Activated CD8-positive, alpha-beta memory T cell treated with anti-CD3 and anti-CD28 coated beads, Interleukin-2, amount 10 ng/mL, durations not matched to agents 7 days and 5 days (primary cell): ENCODE data around the gene LSM6. TPM values are rescaled to one million over a fixed set of nuclear protein-coding genes. Genes with fewer than 3 reads are reported as not detected.

ENCODE experiments used
- ATAC-seq: fragments of 150-1000 bp; cut with Tn5 transposase; one replicate; pipeline ENCODE4 v1.10.0; 2021; ENCODE audit warnings: moderate library complexity
- CTCF ChIA-PET: fragments of 350-600 bp; sonication (Branson Sonifier 250); formaldehyde crosslinking; loops from one replicate; lab custom pipeline; 2021; ENCODE audit warnings: antibody characterized with exemption; lab: Charles Lee
- DNase-seq: peaks from one replicate; pipeline ENCODE4 v3.0.0-alpha.2; 2020
- H3K27ac Mint-ChIP-seq: one replicate; pipeline ENCODE4 v1.8.0; 2021; ENCODE audit warnings: mild to moderate bottlenecking, mixed read lengths
- H3K27me3 Mint-ChIP-seq: one replicate; pipeline ENCODE4 v1.8.0; 2021; ENCODE audit warnings: mixed read lengths
- H3K36me3 Mint-ChIP-seq: one replicate; pipeline ENCODE4 v1.8.0; 2021; ENCODE audit warnings: mild to moderate bottlenecking, mixed read lengths
- H3K4me1 Mint-ChIP-seq: one replicate; pipeline ENCODE4 v1.8.0; 2021; ENCODE audit warnings: mixed read lengths
- H3K4me3 Mint-ChIP-seq: one replicate; pipeline ENCODE4 v1.8.0; 2021; ENCODE audit warnings: mild to moderate bottlenecking, moderate library complexity, mixed read lengths
- H3K9me3 Mint-ChIP-seq: one replicate; pipeline ENCODE4 v1.8.0; 2022; ENCODE audit warnings: low read depth, mixed read lengths
- total RNA-seq, 2 experiments: library from RNA; stranded (reverse); gene quantifications; one replicate each; pipeline ENCODE4 v1.2.3, GENCODE V29; 2021

Gene LSM6
- total RNA-seq, 2 experiments from 2014 or later: 51.1 to 54.8 TPM

- H3K27me3 Mint-ChIP-seq: no peaks in the 10 kb centered on the region
Measured at GRCh38 chr4:146194212-146194611, 18.7 kb downstream of the LSM6 start.

GRCh38 chr4:146202665-146203064, 27.1 kb downstream of the LSM6 start:
- DNase-seq: no peak
- H3K36me3 Mint-ChIP-seq: peaks cover 7% of the 10 kb centered on the region
- H3K9me3 Mint-ChIP-seq: no peaks in the 10 kb centered on the region
- H3K4me3 Mint-ChIP-seq: no peak overlapping the region
- H3K27me3 Mint-ChIP-seq: no peaks in the 10 kb centered on the region
- CTCF ChIA-PET: no interaction called here
- H3K4me1 Mint-ChIP-seq: no peaks in the 10 kb centered on the region
- H3K27ac Mint-ChIP-seq: no peak overlapping the region
- no peak for ATAC-seq

More at GRCh38 chr4:146194212-146194611, 18.7 kb downstream of the LSM6 start:
- ATAC-seq: no peak
- CTCF ChIA-PET: no interaction called here
- H3K4me1 Mint-ChIP-seq: peaks cover 5% of the 10 kb centered on the region
- H3K4me3 Mint-ChIP-seq: no peak overlapping the region
- no peak overlapping the region for H3K27ac Mint-ChIP-seq
- no peaks in the 10 kb centered on the region for H3K9me3 Mint-ChIP-seq
- peaks cover 26% of the 10 kb centered on the region for H3K36me3 Mint-ChIP-seq
- DNase-seq: no peak

- ATAC-seq: no peak
- CTCF ChIA-PET: no interaction called here
- H3K27ac Mint-ChIP-seq: no peak overlapping the region
- H3K4me1 Mint-ChIP-seq: no peaks in the 10 kb centered on the region
- DNase-seq: no peak
- peaks cover 10% of the 10 kb centered on the region for H3K27me3 Mint-ChIP-seq
- H3K4me3 Mint-ChIP-seq: no peak overlapping the region
- H3K36me3 Mint-ChIP-seq: peaks cover 7% of the 10 kb centered on the region
- no peaks in the 10 kb centered on the region for H3K9me3 Mint-ChIP-seq
Measured at GRCh38 chr4:146207410-146207809, 31.9 kb downstream of the LSM6 start.

DNA sequence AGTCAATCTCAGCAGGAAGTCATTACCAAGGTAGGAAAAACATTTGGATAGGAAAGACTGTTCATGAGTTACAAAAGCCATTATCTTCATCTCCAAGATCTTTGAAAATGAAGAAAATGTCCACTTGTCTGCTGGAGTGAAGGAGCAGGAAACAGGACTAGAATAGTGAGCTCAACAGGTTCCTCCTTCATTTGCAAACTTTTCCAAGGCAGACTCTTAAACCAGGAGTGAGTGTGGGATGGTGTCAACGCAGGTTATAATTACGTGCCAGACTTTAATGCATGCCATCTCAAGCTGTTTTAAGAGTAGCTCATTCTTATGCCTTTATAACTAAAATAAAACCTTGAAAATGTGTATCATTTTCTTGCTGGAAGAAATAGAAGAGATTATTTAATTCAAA, 35.4 kb downstream of the LSM6 start:
- Mint-ChIP-seq H3K27me3 (peaks cover 13% of the 10 kb centered on the region), H3K4me1 (no peaks in the 10 kb centered on the region), H3K36me3 (no peaks in the 10 kb centered on the region), H3K9me3 (no peaks in the 10 kb centered on the region), H3K27ac (no peak overlapping the region), H3K4me3 (no peak overlapping the region)
- ATAC-seq (no peak), DNase-seq (no peak)
- CTCF ChIA-PET: no interaction called here

DNA sequence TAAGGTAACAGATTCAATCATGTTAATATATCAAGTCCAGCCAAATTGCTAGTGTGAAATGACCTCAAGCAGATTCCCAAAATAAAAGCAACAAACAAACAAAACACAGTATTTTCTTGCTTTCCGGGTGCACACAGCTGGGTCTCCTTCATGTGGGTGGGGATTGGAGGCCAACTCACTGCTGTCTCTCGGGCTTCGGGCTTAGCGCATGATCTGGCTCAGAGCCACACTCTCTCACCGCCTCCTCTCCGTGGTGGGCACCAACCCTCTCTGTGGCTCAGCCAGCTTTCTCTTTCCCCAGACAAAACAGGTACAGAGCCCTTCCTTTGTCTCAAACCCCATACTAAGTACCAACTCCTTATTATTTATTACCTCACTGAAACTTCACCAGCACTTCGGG, 35.9 kb downstream of the LSM6 start:
- ATAC-seq (no peak), DNase-seq (no peak)
- H3K27me3 Mint-ChIP-seq: peaks cover 13% of the 10 kb centered on the region
- no peak overlapping the region for H3K27ac Mint-ChIP-seq
- no peaks in the 10 kb centered on the region for H3K4me1 Mint-ChIP-seq
- no peaks in the 10 kb centered on the region for H3K36me3 Mint-ChIP-seq
- CTCF ChIA-PET: no interaction called here
- no peaks in the 10 kb centered on the region for H3K9me3 Mint-ChIP-seq
- no peak overlapping the region for H3K4me3 Mint-ChIP-seq

DNA sequence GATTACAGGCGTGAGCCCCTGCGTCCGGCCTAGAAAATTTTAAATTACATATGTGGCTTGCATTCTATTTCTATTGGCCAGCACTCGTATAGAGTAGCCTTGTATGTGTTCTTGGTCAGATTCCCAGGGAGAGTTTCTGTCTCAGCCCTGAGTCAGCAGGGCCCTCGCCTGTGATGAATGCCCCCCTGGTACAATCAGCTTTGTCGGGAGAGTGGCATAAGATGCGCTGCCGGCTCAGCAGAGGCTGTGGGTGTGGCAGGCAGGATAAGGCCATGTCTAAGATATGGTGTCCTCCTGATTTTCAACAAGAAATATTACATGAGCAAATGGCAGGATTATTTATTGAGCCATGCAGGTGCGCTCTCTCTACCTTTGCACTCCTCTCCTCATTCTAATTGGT, 37.3 kb downstream of the LSM6 start:
- ATAC-seq: no peak
- DNase-seq: no peak
- H3K36me3 Mint-ChIP-seq: no peaks in the 10 kb centered on the region
- H3K27ac Mint-ChIP-seq: no peak overlapping the region
- no peaks in the 10 kb centered on the region for H3K9me3 Mint-ChIP-seq
- H3K27me3 Mint-ChIP-seq: peaks cover 13% of the 10 kb centered on the region
- no peak overlapping the region for H3K4me3 Mint-ChIP-seq
- CTCF ChIA-PET: interaction anchor here (1.2 kb wide), 1 partner anchor 46 kb away, joined by 3 read pairs; no protein-coding TSS in a partner anchor
- no peaks in the 10 kb centered on the region for H3K4me1 Mint-ChIP-seq

GRCh38 chr4:146214238-146214637, 38.7 kb downstream of the LSM6 start, which contains the start of gene REELD1:
Gene REELD1 (plus strand): TSS chr4:146214538. CDS start chr4:146216953, 2,415 bp downstream.
- ATAC-seq (no peak), DNase-seq (no peak)
- Mint-ChIP-seq H3K4me3 (no peak within 1 kb of the TSS), H3K4me1 (no peaks in the 10 kb centered on the region), H3K36me3 (no peaks in the 10 kb centered on the region), H3K9me3 (no peaks in the 10 kb centered on the region), H3K27ac (no peak within 1 kb of the TSS), H3K27me3 (peaks cover 10% of the 10 kb centered on the region)
- CTCF ChIA-PET: interaction anchor here (1.2 kb wide), 1 partner anchor 45 kb away, joined by 3 read pairs; no protein-coding TSS in a partner anchor

- H3K27me3 Mint-ChIP-seq: no peaks in the 10 kb centered on the region
- no peak for ATAC-seq
- CTCF ChIA-PET: no interaction called here
- H3K36me3 Mint-ChIP-seq: no peaks in the 10 kb centered on the region
- no peaks in the 10 kb centered on the region for H3K4me1 Mint-ChIP-seq
- H3K9me3 Mint-ChIP-seq: no peaks in the 10 kb centered on the region
- H3K27ac Mint-ChIP-seq: no peak overlapping the region
- no peak overlapping the region for H3K4me3 Mint-ChIP-seq
- no peak for DNase-seq
Measured at GRCh38 chr4:146222313-146222712, 46.8 kb downstream of the LSM6 start.

DNA sequence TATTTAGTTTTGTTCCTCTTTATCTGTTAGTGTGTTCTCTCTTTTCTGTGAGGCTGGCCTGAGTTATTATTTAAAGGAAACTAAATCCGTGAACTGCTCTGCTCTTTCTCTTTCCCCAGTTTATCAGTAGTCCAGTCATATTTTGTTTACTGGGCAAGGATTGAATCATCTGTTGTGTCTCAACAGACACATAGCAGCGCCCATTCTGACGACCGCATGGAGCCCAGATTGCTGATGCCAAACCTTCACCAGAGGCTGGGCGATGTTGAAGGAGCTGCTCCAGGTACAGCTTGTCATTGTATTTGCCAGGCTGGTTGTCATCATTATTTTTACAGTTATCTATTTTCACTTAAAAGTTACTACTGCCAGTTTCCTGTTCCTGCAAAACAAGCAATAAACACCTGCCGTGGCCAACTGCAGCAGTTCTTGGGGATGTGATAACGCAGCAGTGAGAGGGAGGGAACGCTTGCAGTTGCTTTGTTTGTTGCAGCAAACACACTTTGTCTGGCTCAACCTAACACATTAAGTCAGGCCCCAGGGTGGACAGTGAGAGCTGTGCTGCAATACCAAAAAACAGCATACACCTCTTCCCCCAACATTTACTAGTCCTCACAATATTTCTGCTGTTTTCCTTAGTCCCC, 48.9 kb downstream of the LSM6 start:
- CTCF ChIA-PET: no interaction called here
- DNase-seq: no peak
- Mint-ChIP-seq H3K27ac (no peak overlapping the region), H3K4me3 (no peak overlapping the region), H3K27me3 (no peaks in the 10 kb centered on the region), H3K36me3 (no peaks in the 10 kb centered on the region), H3K9me3 (no peaks in the 10 kb centered on the region), H3K4me1 (no peaks in the 10 kb centered on the region)
- ATAC-seq: no peak

- no peaks in the 10 kb centered on the region for H3K9me3 Mint-ChIP-seq
- no peak overlapping the region for H3K4me3 Mint-ChIP-seq
- H3K36me3 Mint-ChIP-seq: no peaks in the 10 kb centered on the region
- no peaks in the 10 kb centered on the region for H3K4me1 Mint-ChIP-seq
- DNase-seq (no peak), ATAC-seq (no peak)
- H3K27me3 Mint-ChIP-seq: no peaks in the 10 kb centered on the region
- no peak overlapping the region for H3K27ac Mint-ChIP-seq
- CTCF ChIA-PET: no interaction called here
Measured at GRCh38 chr4:146229406-146229805, 53.9 kb downstream of the LSM6 start.

DNA sequence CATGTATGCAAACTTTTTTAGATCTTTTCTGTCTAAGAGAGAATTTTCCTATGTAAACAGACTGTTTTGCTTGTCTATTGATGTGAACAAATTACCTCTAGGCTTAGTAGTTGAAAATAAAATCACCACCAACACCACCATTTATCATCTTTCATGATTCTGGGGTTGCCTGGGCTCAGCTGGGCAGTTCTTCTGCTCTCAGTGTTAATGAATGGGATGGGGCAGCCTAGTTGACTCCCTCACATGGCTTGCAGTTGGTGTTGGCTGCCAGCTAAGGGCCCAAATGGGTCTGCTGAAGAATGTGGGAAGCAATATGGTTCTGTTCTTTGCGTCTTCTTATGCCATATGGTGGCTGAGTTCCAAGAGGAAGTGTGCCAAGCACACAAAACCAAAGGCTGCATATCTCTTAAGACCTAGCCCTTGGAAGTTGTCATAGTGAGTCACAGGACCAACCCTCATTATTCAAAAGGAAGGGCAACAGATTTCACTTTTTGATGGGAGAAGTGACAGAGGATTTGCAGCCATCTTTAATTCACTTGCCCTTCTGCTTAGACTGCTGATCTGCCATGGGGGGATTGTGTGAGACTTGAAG, 56.7 kb downstream of the LSM6 start:
- no peak overlapping the region for H3K27ac Mint-ChIP-seq
- no peaks in the 10 kb centered on the region for H3K36me3 Mint-ChIP-seq
- no peak overlapping the region for H3K4me3 Mint-ChIP-seq
- H3K9me3 Mint-ChIP-seq: no peaks in the 10 kb centered on the region
- DNase-seq (no peak), ATAC-seq (no peak)
- peaks cover 5% of the 10 kb centered on the region for H3K27me3 Mint-ChIP-seq
- no peaks in the 10 kb centered on the region for H3K4me1 Mint-ChIP-seq
- CTCF ChIA-PET: interaction anchor here (0.6 kb wide), 1 partner anchor 43 kb away, joined by 3 read pairs; no protein-coding TSS in a partner anchor

DNA sequence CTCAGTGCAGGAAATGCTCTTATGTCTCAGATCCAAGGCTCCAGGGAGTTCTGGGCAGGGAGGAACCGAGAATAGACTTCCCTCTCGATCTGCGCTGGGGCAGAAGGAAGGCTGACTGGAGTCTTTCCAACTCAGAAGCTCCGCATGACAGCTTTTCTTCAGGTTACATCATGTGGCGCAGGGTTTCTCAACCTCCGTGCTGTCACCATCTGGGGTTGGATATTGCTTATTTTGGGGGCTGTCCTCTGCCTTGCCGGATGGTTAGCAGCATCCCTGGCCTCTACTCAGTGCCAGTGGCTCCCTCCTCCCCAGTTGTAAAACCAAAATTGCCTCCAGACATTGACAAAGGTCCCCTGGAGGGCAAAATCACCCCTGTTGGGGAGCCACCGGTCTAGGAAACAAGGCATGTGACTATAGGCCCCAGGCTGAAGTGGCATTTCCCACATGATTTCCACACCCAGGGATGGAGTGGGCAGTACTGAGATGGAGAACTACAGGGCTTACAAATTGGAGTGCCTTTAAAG, 60.2 kb downstream of the LSM6 start:
- Mint-ChIP-seq H3K27ac (no peak overlapping the region), H3K4me3 (no peak overlapping the region), H3K36me3 (no peaks in the 10 kb centered on the region), H3K9me3 (no peaks in the 10 kb centered on the region), H3K4me1 (no peaks in the 10 kb centered on the region), H3K27me3 (peaks cover 8% of the 10 kb centered on the region)
- ATAC-seq (no peak), DNase-seq (no peak)
- CTCF ChIA-PET: no interaction called here

DNA sequence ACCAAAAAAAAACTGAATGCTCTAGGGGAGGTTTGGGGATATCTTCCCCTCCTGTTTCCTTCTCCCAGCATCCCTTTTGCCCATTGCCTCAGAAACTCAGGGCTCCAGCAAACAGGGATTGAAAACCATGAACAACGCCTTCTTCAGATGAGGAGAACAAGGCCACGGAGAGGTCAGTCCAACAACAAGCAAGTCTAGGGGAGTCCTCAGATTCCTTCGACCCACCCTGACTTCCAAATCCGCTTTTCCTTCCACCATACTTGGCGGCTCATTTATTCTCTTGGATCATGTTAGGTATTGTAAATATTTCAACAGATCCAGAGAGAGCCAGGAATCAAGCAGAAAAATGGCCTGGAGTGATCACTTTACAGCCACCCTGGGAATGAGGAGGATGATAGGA, 60.7 kb downstream of the LSM6 start:
- ATAC-seq (no peak), DNase-seq (no peak)
- Mint-ChIP-seq H3K4me3 (no peak overlapping the region), H3K27me3 (peaks cover 10% of the 10 kb centered on the region), H3K36me3 (no peaks in the 10 kb centered on the region), H3K9me3 (no peaks in the 10 kb centered on the region), H3K4me1 (no peaks in the 10 kb centered on the region), H3K27ac (no peak overlapping the region)
- CTCF ChIA-PET: no interaction called here

GRCh38 chr4:146237092-146237491, 61.6 kb downstream of the LSM6 start:
- H3K36me3 Mint-ChIP-seq: no peaks in the 10 kb centered on the region
- CTCF ChIA-PET: interaction anchor here (0.8 kb wide), 1 partner anchor 10 kb away, joined by 3 read pairs; no protein-coding TSS in a partner anchor
- ATAC-seq (no peak), DNase-seq (no peak)
- H3K27ac Mint-ChIP-seq: no peak overlapping the region
- peaks cover 4% of the 10 kb centered on the region for H3K4me1 Mint-ChIP-seq
- no peaks in the 10 kb centered on the region for H3K9me3 Mint-ChIP-seq
- peaks cover 11% of the 10 kb centered on the region for H3K27me3 Mint-ChIP-seq
- no peak overlapping the region for H3K4me3 Mint-ChIP-seq
